AG10803 (cell line): ENCODE measurements around the gene LAGE3.

Source experiments
- DNase-seq: peaks from one replicate; pipeline ENCODE4 v3.0.0; 2010; ENCODE audit warnings: low read depth
- H3K4me3 ChIP-seq: 2 replicates; pipeline ENCODE4 v1.5.1; 2011; ENCODE audit warnings: mild to moderate bottlenecking, low read length, control low read depth
- TF ChIP-seq, protein P1 (sequence below): conservative IDR thresholded peaks from 2 replicates; pipeline ENCODE4 v1.5.1; 2011; ENCODE audit warnings: mild to moderate bottlenecking, low read length, control low read depth, inconsistent platforms

LAGE3 gene

DNA sequence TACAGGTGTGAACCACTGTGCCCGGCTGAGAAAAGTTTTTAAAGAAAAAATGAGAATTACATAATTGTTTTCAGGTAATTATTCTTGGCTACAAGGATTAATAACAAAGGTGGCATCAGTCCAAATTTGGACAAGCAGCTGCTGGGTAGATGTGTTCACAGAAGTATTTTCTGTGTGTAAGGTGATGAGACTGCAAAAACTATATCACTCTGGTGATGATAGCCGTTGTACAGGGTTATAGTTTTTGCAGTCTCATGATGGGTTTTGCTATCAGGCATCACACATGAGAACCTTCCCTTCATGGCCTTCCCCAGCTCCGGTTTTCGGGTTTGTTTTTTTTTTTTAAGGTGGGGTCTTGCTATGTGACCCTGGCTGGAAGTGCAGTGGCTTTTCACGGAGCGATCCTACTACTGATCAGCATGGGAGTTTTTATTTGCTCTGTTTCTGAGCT is 16.4 kb upstream of the LAGE3 start:
- TF ChIP-seq, protein P1, sequence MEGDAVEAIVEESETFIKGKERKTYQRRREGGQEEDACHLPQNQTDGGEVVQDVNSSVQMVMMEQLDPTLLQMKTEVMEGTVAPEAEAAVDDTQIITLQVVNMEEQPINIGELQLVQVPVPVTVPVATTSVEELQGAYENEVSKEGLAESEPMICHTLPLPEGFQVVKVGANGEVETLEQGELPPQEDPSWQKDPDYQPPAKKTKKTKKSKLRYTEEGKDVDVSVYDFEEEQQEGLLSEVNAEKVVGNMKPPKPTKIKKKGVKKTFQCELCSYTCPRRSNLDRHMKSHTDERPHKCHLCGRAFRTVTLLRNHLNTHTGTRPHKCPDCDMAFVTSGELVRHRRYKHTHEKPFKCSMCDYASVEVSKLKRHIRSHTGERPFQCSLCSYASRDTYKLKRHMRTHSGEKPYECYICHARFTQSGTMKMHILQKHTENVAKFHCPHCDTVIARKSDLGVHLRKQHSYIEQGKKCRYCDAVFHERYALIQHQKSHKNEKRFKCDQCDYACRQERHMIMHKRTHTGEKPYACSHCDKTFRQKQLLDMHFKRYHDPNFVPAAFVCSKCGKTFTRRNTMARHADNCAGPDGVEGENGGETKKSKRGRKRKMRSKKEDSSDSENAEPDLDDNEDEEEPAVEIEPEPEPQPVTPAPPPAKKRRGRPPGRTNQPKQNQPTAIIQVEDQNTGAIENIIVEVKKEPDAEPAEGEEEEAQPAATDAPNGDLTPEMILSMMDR = no peak
- DNase-seq = no peak
- H3K4me3 ChIP-seq = no peak overlapping the region

DNA sequence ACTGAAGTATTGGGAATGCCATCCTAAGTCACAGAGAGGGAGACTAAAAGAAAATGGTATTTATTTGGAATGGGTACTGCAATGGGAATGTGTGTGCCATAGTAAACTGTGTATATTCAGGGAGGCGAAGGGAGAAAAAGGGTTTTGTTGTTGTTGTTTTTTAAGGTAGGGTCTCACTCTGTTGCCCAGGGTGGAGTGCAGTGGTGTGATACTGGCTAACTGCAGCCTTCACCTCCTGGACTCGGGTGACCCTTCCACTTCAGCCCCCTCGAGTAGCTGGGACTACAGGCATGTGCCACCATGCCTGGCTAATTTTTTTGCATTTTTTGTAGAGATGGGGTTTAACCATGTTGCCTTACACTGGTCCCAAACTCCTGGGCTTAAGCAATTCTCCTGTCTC is 15.6 kb upstream of the LAGE3 start:
- H3K4me3 ChIP-seq = no peak overlapping the region
- TF ChIP-seq, protein P1 = no peak
- no peak for DNase-seq

DNA sequence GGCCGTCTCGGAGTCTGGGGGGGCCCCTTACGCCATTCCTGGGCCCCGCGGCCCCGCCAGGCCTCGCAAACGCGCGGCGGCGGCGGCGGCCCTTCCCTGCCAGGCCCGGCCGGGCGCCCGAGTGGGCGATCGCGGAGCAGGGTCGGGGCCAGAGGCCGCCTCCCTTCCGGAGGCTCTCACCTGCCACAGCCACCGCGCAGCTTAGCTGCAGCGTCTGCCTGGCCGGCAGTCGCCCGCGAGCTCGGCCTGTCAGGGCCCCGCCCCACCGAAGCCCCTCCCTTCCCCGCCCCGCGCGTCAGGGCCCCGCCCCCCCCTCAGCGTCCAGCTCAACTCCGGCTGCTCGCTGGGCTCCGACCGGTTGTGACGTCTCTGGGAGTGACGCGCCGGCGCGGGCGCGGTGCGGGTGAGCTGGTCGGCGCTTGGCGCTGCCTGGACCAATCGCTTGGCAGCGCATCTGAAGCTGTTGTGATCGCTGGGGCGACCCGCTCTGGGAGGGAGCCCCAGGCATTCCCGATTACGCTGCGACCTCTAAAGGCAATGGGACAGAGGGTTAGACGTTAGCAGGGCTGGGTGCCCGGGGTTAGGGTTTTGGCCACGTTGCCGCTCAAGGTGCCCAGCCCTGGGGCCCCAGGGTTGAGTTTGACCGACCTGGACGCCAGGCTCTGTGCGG is 11.5 kb upstream of the LAGE3 start, which contains the start of gene SLC10A3:
Gene SLC10A3, minus strand, starts transcription at position 216 of the 670 bp plus-strand sequence. CDS start 1,689 bp downstream, outside the sequence.
- H3K4me3 ChIP-seq = peak within 1 kb of the TSS; percentile 69
- peak; percentile 89 for DNase-seq
- TF ChIP-seq, protein P1 = no peak

DNA sequence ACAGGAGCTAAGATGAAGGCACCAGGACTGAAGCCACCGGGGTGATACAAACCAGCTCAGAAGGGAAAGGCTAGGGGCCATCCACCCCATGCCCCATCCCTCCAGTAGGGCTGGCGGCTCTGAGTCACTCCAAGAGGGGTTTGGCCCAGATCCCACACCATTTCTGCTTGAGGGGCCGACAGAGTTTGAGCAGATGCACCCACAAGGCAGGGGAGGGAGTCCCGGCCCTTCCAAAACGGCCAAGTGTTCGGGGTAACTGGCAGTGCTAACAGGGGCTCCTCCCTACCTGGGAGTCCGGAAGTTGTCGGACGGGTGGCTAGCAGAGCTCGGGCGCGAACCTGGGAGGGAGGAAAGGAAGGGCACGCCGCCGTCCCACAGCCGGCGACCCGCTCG is 10.9 kb upstream of the LAGE3 start:
- TF ChIP-seq, protein P1 = no peak
- DNase-seq = peak; percentile 43
- H3K4me3 ChIP-seq = peak overlapping the region; percentile 68

DNA sequence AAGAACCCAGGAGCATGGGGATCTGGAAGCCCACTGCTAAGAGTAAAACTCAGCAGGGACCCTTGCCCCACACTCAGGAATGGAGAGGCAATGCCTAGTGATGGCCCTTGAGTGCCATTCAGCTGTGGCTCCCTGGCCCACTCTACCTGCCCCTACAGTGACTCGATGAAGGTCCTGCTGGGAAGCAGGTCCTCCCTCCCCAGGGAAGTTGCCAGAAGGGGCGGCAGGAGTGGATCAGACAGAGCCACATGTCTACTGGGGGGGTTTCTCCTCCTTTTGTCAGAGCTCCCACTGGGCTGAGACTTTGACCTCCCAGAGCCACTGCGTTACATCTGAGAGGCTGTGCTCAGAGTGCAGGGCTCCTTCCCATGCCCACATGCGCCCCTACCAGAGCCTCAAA is 10.1 kb upstream of the LAGE3 start:
- TF ChIP-seq, protein P1 = no peak
- H3K4me3 ChIP-seq = peak overlapping the region; percentile 68

DNA sequence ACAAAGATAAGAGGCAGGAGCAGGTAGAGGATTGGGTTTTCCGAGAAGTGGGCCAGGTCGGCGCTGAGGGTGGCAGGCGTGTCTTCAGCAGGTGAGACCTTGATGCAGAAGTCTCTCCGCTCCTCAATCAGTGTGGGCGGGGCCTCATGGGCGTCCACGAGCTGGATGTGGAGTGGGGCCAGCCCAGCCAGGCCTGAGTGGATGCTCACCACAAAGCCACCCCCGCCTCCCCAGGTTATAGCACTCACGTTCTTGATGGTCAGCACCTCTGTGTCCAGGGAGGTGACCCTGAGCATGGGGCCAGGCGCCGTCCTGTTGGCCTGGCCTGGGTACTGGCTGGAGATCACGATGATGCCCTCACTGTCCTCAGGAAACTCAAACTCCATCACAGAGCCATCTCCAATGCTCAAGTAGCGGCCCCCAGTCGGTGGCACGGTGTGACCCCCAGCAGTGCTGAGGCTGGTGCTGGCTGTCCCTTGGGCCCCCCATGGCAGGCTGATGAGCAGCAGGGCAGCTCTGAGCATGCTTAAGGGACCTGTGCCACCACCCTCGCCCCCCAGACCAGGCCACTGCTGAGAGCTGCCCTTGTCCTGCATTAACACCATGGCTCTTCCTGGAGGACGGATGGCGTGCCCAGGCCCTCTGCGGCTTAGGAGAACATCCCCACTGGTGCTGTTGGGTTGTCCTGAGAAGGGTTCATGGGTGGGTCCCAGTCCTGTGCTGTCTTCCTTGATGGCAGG is 9.4 kb upstream of the LAGE3 start:
- H3K4me3 ChIP-seq = no peak overlapping the region
- no peak for DNase-seq
- TF ChIP-seq, protein P1 = no peak

More for the DNA sequence above, 10.1 kb upstream of the LAGE3 start:
- no peak for DNase-seq
